Activated CD4-positive, CD25-positive, alpha-beta regulatory T cell treated with anti-CD3 and anti-CD28 coated beads, Interleukin-2, amount 50 U/mL, for 72 hours (primary cell): ENCODE results near the gene SLC38A9.
"Not testable (repeated sequence)": the region's sequence is repeated elsewhere in the genome, so short reads cannot be mapped to it uniquely, and the experiment has no call there.

Source experiments
- DNase-seq: peaks from one replicate; pipeline ENCODE4 v3.0.0; 2021

SLC38A9 gene

GRCh38 chr5:55702598-55703345 is 9.4 kb downstream of the SLC38A9 start:
- DNase-seq, result no peak

- no peak for DNase-seq
These were observed 10.5 kb downstream of the SLC38A9 start for GRCh38 chr5:55701462-55702103.

DNA sequence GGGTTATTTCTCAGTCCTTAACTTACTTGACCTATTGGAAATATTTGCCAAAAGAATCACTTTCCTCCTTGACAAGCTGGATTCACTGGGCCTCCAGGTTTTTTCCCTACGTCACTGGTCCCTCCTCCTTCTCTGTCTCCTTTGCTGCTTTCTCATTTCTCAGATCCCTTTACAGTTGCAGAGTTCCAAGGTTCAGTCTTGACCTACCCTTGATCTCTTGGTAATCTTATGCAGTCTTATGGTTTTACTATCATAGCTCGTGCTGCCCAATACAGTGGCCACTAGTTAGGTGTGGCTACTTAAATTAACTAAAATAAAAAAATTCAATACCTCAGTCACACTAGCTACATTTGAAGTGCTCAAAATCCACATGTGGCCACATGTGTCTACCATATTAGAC is 11.4 kb downstream of the SLC38A9 start:
- no peak for DNase-seq

DNA sequence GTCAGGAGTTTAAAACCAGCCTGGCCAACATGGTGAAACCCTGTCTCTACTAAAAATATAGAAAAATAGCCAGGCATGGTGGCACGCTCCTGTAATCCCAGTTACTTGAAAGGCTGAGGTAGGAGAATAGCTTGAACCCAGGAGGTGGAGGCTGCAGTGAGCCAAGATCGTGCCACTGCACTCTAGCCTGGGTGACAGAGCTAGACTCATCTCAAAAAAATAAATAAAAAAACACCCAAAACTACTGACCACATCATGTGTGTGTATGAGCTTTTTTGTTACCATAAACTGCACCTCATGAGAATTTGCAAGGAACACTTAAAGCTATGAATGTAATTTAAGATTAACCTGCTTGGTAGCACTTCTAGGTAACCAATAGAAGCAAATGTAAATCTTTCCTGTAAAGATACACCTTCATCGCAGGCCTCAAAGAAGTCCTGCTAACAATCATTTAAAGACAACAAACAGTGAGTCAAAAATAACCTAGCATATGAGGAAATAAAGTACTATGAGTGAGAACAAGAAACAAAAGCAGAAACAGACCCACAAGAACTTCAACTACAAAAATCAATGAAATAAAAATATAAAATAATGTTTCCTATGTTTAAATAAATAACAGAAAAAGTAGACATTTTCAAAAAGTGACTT is 13.0 kb downstream of the SLC38A9 start:
- no peak for DNase-seq

GRCh38 chr5:55696704-55697103 is 15.4 kb downstream of the SLC38A9 start:
- DNase-seq, result not testable (repeated sequence)

GRCh38 chr5:55694152-55694830 is 17.8 kb downstream of the SLC38A9 start:
- DNase-seq, result no peak

DNA sequence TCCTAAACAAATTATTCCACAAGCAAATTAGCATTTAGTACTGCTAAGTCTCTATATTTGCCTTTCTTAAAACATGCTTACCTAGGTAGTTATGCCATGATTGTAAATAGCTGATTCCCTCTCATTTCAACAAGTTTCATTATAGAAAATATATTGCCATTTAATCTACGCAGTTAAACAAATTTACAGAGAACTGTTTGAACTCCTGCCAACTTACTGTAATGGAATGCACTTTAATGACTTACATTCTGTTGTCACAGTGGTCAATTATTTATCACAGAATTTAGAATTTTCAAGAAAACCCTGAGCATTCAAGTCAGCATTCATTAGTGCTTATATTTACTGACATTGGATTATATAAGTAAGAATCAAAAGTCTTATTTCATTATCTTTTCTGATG is 19.6 kb downstream of the SLC38A9 start:
- no peak for DNase-seq

DNA sequence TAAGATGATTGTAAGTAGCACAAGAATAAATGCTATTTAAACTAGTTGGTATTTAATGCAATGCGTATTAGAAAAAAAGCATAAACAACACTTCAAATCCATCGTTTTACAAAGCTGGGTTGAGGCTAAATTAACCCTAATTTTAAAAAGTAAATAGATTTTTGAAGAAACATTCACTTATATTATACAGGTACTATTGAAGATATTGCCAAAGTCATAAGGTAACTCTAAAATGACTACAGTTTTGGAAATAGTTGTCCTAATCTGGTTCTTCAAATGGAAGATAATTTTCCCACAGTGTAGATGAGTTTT is 20.1 kb downstream of the SLC38A9 start:
- DNase-seq, result no peak

GRCh38 chr5:55691265-55692105 is 20.6 kb downstream of the SLC38A9 start:
- DNase-seq, result no peak

- no peak for DNase-seq
These were observed 30.1 kb downstream of the SLC38A9 start for GRCh38 chr5:55682071-55682470.

DNA sequence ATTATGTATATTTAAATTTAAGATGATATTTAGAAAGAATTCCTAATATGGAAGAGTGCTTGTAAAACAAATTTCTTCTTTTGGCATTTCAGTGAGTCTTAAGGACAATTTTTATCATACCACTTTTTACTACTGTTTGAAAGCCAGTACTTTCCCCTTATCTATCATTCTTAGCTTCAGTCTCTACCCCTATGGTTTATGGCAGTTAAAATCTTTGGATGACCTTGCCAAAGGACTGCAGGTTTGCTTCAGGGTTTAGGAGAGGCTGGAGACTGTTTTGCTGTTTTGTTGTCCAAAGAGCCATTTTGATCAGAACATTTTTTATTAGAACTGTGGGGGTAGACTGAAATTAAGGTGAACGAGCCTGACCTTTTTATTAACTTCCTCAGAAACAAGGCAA is 30.8 kb downstream of the SLC38A9 start:
- no peak for DNase-seq

- DNase-seq, result no peak
These were observed 31.8 kb downstream of the SLC38A9 start for GRCh38 chr5:55680353-55680752.

DNA sequence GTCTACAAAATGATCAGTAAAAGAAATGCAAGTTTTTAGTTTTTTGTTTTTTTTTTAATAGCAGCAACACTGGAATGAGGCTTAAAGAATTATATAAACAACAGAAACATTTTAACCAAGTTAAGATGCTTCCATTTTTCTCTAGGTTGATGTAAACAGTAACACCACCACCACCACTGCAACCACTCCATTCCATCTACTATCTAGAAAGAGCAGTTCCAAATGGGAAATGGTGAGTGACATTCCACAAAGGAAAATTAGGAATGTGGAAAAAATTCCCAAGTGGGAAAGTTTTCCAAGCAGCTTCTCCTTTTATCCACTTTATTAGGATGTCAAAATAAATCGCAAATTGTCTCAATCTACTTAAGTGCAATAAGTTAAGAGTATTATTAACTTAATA is 32.6 kb downstream of the SLC38A9 start:
- no peak for DNase-seq

DNA sequence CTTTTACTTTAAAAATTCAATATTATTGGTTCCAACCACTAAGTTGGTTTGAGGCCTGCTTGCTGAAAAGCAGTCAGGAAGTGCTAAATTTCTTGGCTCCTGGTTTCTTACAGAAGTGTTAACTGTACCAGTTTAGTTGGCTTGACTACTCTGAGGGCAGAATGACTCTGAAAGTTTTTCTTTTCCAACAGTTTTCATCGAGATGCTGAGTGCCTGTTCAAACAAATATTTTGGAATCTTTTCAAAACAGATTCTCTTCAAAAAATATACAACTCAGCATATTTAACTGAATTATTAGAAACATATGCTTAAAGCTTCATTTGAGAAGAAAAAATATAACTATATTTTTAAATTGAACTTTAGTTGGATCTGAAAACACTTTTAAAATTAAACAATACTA is 37.0 kb downstream of the SLC38A9 start:
- DNase-seq, result no peak

- no peak for DNase-seq
These were observed 37.8 kb downstream of the SLC38A9 start for GRCh38 chr5:55674340-55674739.

DNA sequence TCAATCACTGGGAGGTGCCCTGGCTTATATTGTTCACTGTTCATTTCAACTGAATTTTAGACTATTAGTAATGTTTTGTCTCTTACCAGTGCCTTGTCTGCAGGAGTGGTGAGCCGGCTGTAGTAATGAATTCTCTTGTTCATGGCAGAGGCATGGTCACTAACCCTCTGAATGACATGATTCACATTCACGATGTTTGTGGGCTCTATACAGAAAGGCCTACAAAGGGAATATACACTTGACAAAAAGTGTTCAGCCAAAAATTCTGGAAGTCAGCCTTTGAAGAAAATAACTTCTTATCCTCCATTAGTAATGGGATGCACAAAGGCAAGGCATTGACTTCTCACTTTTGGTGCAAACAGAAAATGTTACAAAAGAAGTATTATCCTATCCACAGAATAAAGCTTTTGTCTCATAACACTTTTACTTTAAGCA is 39.6 kb downstream of the SLC38A9 start:
- no peak for DNase-seq

GRCh38 chr5:55671975-55672374 is 40.1 kb downstream of the SLC38A9 start:
- no peak for DNase-seq

GRCh38 chr5:55668356-55668755 is 43.8 kb downstream of the SLC38A9 start:
- DNase-seq, result no peak

DNA sequence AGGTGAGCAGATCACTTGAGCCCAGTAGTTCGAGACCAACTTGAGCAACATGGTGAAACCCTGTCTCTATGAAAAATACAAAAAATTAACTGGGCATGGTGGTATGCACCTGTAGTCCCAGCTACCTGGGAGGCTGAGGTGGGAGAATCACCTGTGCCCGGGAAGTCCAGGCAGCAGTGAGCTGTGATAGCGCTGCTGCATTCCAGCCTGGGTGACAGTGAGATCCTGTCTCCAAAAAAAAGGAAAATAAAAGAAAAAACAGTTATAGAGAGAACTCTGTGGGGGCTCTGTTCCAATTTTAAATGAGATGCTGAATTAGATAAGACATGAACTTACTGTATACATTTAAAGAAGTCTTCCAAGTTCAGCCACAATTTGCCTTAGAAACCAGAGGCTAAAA is 44.2 kb downstream of the SLC38A9 start:
- no peak for DNase-seq

DNA sequence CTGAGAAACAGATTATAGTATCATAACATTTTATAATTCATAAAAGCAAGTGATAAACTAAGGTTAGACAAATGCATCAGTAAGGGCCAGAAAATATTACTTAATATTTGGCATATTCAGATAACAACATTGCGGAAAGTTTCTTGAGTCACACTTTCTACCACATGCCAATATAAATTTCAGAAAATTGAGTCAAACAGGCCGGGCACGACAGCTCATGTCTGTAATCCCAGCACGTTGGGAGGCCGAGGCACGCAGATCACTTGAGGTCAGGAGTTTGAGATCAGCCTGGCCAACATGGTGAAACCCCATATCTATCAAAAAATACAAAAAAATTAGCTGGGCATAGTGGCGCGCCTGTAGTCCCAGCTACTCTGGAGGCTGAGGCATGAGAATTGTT is 47.1 kb downstream of the SLC38A9 start:
- DNase-seq, result no peak

GRCh38 chr5:55657443-55657842 is 54.7 kb downstream of the SLC38A9 start:
- DNase-seq, result no peak

- DNase-seq, result no peak
These were observed 61.7 kb downstream of the SLC38A9 start for GRCh38 chr5:55650386-55650785.

DNA sequence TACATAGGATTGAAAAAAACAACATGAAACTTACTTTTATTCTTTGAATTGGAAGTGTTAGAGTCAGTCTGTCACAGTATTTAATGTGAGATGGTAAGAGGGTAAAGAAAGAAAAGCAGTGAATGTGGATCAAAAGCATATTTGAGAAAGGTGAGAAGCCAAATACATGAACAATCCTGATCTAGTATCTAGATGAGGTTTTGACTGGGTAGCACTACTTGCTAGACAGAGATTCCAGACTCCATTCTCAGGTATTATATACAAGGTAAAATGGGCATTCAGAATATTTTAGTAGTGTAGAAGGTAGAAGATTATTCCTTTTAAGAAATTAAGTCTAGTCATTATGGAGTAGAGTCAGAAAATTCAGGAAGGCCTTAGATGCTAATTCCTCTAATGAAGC is 62.2 kb downstream of the SLC38A9 start:
- DNase-seq, result no peak
